IMR-90 (cell line): ENCODE measurements around the gene CLSTN3. TPM values are rescaled to one million over a fixed set of nuclear protein-coding genes. Genes with fewer than 3 reads are reported as not detected.

Experiments
- ATAC-seq: fragments of 200-7000 bp; cut with Tn5 transposase; 2 replicates; pipeline ENCODE4 v1.9.1; 2020; ENCODE audit warnings: low read depth, mild to moderate bottlenecking, moderate library complexity
- BruUV-seq: library from RNA; stranded (reverse); fragments of 400-500 nt; replicated peaks from 2 replicates; lab custom pipeline; 2021; lab: Mats Ljungman, UMichigan
- CTCF ChIA-PET: fragments of 300-600 bp; formaldehyde crosslinking; extraction: SDS; loops from one replicate; lab custom pipeline; 2021; ENCODE audit warnings: antibody characterized with exemption; lab: Yijun Ruan, JAX
- POLR2A ChIA-PET: fragments of 300-600 bp; sonication (Branson Sonifier 250); formaldehyde crosslinking; loops from one replicate; lab custom pipeline; 2022; ENCODE audit warnings: antibody characterized with exemption; ENCODE audit not compliant: unreplicated experiment; lab: Charles Lee
- DNase-seq: peaks from one replicate; pipeline ENCODE4 v3.0.0; 2013
- H2AFZ ChIP-seq: replicated peaks from 2 replicates; pipeline ENCODE3; 2013; ENCODE audit warnings: low read length, mild to moderate bottlenecking; ENCODE audit not compliant: poor library complexity
- H2AK5ac ChIP-seq: 2 replicates; pipeline ENCODE4 v1.6.1; 2013; ENCODE audit warnings: low read depth, low read length, inconsistent platforms
- H2AK9ac ChIP-seq: replicated peaks from 2 replicates; pipeline ENCODE3; 2013; ENCODE audit warnings: mild to moderate bottlenecking, low read depth, low read length, moderate library complexity; ENCODE audit not compliant: poor library complexity
- H2BK120ac ChIP-seq: 2 replicates; pipeline ENCODE4 v1.6.1; 2013; ENCODE audit warnings: low read depth, low read length, inconsistent platforms
- H2BK15ac ChIP-seq: 3 replicates; pipeline ENCODE4 v1.6.1; 2013; ENCODE audit warnings: low read depth, low read length, inconsistent platforms
- H2BK20ac ChIP-seq: 2 replicates; pipeline ENCODE4 v1.6.1; 2013; ENCODE audit warnings: low read depth, mild to moderate bottlenecking, inconsistent platforms, low read length, moderate library complexity
- H2BK5ac ChIP-seq: 2 replicates; pipeline ENCODE4 v1.6.1; 2013; ENCODE audit warnings: mild to moderate bottlenecking, low read depth, low read length, inconsistent platforms; ENCODE audit not compliant: poor library complexity, severe bottlenecking
- H3K14ac ChIP-seq: replicated peaks from 2 replicates; pipeline ENCODE4 v1.6.1; 2013; ENCODE audit warnings: low read depth, low read length, inconsistent platforms
- H3K18ac ChIP-seq: 2 replicates; pipeline ENCODE4 v1.6.1; 2013; ENCODE audit warnings: low read depth, low read length, control low read depth
- H3K23ac ChIP-seq: 2 replicates; pipeline ENCODE4 v1.6.1; 2013; ENCODE audit warnings: low read depth, low read length, inconsistent platforms
- H3K27ac ChIP-seq: 2 replicates; pipeline ENCODE4 v1.5.1; 2013; ENCODE audit warnings: mild to moderate bottlenecking, control low read depth, low read length; ENCODE audit not compliant: insufficient read depth
- H3K27me3 ChIP-seq: 2 replicates; pipeline ENCODE4 v1.6.1; 2013; ENCODE audit warnings: low read length; ENCODE audit not compliant: control insufficient read depth, insufficient read depth
- H3K36me3 ChIP-seq: 2 replicates; pipeline ENCODE4 v1.6.1; 2013; ENCODE audit warnings: low read length, mixed read lengths; ENCODE audit not compliant: control insufficient read depth, insufficient read depth
- H3K4ac ChIP-seq: 2 replicates; pipeline ENCODE4 v1.6.1; 2013; ENCODE audit warnings: low read depth, low read length, inconsistent platforms
- H3K4me1 ChIP-seq: 2 replicates; pipeline ENCODE4 v1.6.1; 2013; ENCODE audit warnings: low read length, mixed read lengths; ENCODE audit not compliant: control insufficient read depth, insufficient read depth
- H3K4me2 ChIP-seq: 2 replicates; pipeline ENCODE4 v1.6.1; 2013; ENCODE audit warnings: low read depth, mild to moderate bottlenecking, control low read depth, low read length, moderate library complexity
- H3K4me3 ChIP-seq: 2 replicates; pipeline ENCODE4 v1.5.1; 2013; ENCODE audit warnings: low read depth, mild to moderate bottlenecking, control low read depth, low read length, moderate library complexity; ENCODE audit not compliant: insufficient read depth
- H3K56ac ChIP-seq: 2 replicates; pipeline ENCODE4 v1.6.1; 2013; ENCODE audit warnings: low read length, inconsistent platforms; ENCODE audit not compliant: insufficient read depth; ENCODE audit errors: extremely low read depth
- H3K79me1 ChIP-seq, 2 experiments: 2 replicates each; pipeline ENCODE4 v1.6.1; 2013; ENCODE audit warnings: low read length in 2 of 2, inconsistent platforms in 1 of 2, low read depth in 1 of 2
- H3K9ac ChIP-seq: 2 replicates; pipeline ENCODE4 v1.6.1; 2013; ENCODE audit warnings: low read depth, low read length, control low read depth
- H3K9me1 ChIP-seq: 2 replicates; pipeline ENCODE4 v1.6.1; 2013; ENCODE audit warnings: low read length, inconsistent platforms; ENCODE audit not compliant: insufficient read depth
- H3K9me3 ChIP-seq: 2 replicates; pipeline ENCODE4 v1.6.1; 2013; ENCODE audit warnings: low read length; ENCODE audit not compliant: control insufficient read depth, insufficient read depth
- H4K20me1 ChIP-seq: 2 replicates; pipeline ENCODE4 v1.6.1; 2013; ENCODE audit warnings: low read length, inconsistent platforms; ENCODE audit not compliant: insufficient read depth
- H4K5ac ChIP-seq: 2 replicates; pipeline ENCODE4 v1.6.1; 2013; ENCODE audit warnings: mild to moderate bottlenecking, low read depth, low read length, control low read depth
- H4K8ac ChIP-seq, 2 experiments: 2 replicates each; pipeline ENCODE4 v1.6.1; 2013; ENCODE audit warnings: low read depth in 2 of 2, low read length in 2 of 2, control low read depth in 1 of 2, inconsistent platforms in 1 of 2
- H4K91ac ChIP-seq: 2 replicates; pipeline ENCODE4 v1.6.1; 2013; ENCODE audit warnings: low read depth, low read length, inconsistent platforms; ENCODE audit not compliant: insufficient read depth
- BHLHE40 ChIP-seq: fragments of 150-350 bp; IDR thresholded peaks from 2 replicates; pipeline ENCODE4 v1.6.1; 2016; ENCODE audit warnings: mild to moderate bottlenecking, low read depth, low read length
- CEBPB ChIP-seq: IDR thresholded peaks from 2 replicates; pipeline ENCODE4 v1.6.1; 2012; ENCODE audit warnings: low read depth, low read length, improper control_type of control experiment
- CHD1 ChIP-seq: IDR thresholded peaks from 2 replicates; pipeline ENCODE4 v1.6.1; 2012; ENCODE audit warnings: low read depth, low read length, improper control_type of control experiment
- FOS ChIP-seq: fragments of 150-350 bp; IDR thresholded peaks from 2 replicates; pipeline ENCODE4 v1.6.1; 2016; ENCODE audit warnings: low read depth, low read length
- MAZ ChIP-seq: IDR thresholded peaks from 2 replicates; pipeline ENCODE4 v1.6.1; 2012; ENCODE audit warnings: low read depth, mild to moderate bottlenecking, low read length, improper control_type of control experiment, moderate library complexity, borderline replicate concordance
- MXI1 ChIP-seq: IDR thresholded peaks from 2 replicates; pipeline ENCODE4 v1.6.1; 2012; ENCODE audit warnings: low read depth, mild to moderate bottlenecking, low read length, moderate library complexity, borderline replicate concordance
- POLR2A ChIP-seq: IDR thresholded peaks from 2 replicates; pipeline ENCODE4 v1.6.1; 2012; ENCODE audit warnings: mild to moderate bottlenecking, low read depth, low read length
- RAD21 ChIP-seq: IDR thresholded peaks from 2 replicates; pipeline ENCODE4 v1.6.1; 2012; ENCODE audit warnings: low read length, improper control_type of control experiment
- RCOR1 ChIP-seq: IDR thresholded peaks from 2 replicates; pipeline ENCODE4 v1.6.1; 2012; ENCODE audit warnings: mild to moderate bottlenecking, low read length, improper control_type of control experiment; ENCODE audit not compliant: insufficient replicate concordance
- RFX5 ChIP-seq: IDR thresholded peaks from 2 replicates; pipeline ENCODE4 v1.8.0; 2012; ENCODE audit warnings: low read depth, mild to moderate bottlenecking, low read length, moderate library complexity
- SMC3 ChIP-seq: fragments of 150-350 bp; IDR thresholded peaks from 2 replicates; pipeline ENCODE4 v1.6.1; 2016; ENCODE audit warnings: low read depth, mild to moderate bottlenecking, antibody characterized with exemption, low read length, moderate library complexity
- dilution Hi-C: fragments of 300-500 bp; cut with HindIII; formaldehyde crosslinking; loops from one replicate; pipeline ENCODE4 v1.14.3; 2018; ENCODE audit warnings: low sequenced_read_pairs; ENCODE audit not compliant: unreplicated experiment
- in situ Hi-C: fragments of 300-500 bp; cut with MboI; formaldehyde crosslinking; loops from 3 replicates; pipeline ENCODE4 v1.14.3; 2019; ENCODE audit warnings: low sequenced_read_pairs, inconsistent platforms, mixed read lengths
- intact Hi-C: fragments of 100-400 bp; cut with micrococcal nuclease; formaldehyde crosslinking; loops from 2 replicates; pipeline ENCODE4 v1.10.0; 2022
- polyA plus RNA-seq, 3 experiments: library from polyadenylated mRNA; depleted of rRNA; stranded (reverse); fragments of >200 nt; gene quantifications; 2 replicates each; pipeline ENCODE4 v1.2.3, GENCODE V29; 2012; ENCODE audit warnings: low replicate concordance in 1 of 3
- total RNA-seq: library from RNA; depleted of rRNA; stranded (reverse); fragments of >200 nt; gene quantifications from 2 replicates; pipeline ENCODE4 v1.2.3, GENCODE V29; 2012
- TF ChIP-seq, protein P1 (sequence below): conservative IDR thresholded peaks from 2 replicates; pipeline ENCODE4 v1.5.1; 2012; ENCODE audit warnings: mild to moderate bottlenecking, low read depth, low read length, improper control_type of control experiment
- TF ChIP-seq, protein P2 (sequence below): fragments of 150-350 bp; IDR thresholded peaks from 2 replicates; pipeline ENCODE4 v1.6.1; 2016; ENCODE audit warnings: low read depth, mild to moderate bottlenecking, low read length, moderate library complexity, borderline replicate concordance

The CLSTN3 gene
- total and polyA plus RNA-seq, 2 of the 4 experiments (the other 2 are of a cell fraction), result 4.1 to 16.4 TPM

GRCh38 chr12:7169951-7170350 is 39.8 kb downstream of the CLSTN3 start:
- H3K56ac ChIP-seq, result no peak overlapping the region
- no peak overlapping the region for H3K9ac ChIP-seq
- H2AFZ ChIP-seq, result no peak overlapping the region
- H3K9me3 ChIP-seq, result peaks cover 25% of the 10 kb centered on the region
- H2BK5ac ChIP-seq, result no peak overlapping the region
- no peak overlapping the region for H2BK120ac ChIP-seq
- no peak overlapping the region for H3K23ac ChIP-seq
- H3K18ac ChIP-seq, result no peak overlapping the region
- intact Hi-C loops, result no loop called here
- no peak overlapping the region for H4K8ac ChIP-seq
- no peak overlapping the region for H3K4me3 ChIP-seq
- no peak overlapping the region for H4K91ac ChIP-seq
- ATAC-seq (no peak), DNase-seq (no peak)
- H3K36me3 ChIP-seq, result no peaks in the 10 kb centered on the region
- no peak overlapping the region for H2AK5ac ChIP-seq
- H3K79me1 ChIP-seq, result no peaks in the 10 kb centered on the region
- H3K14ac ChIP-seq, result no peak overlapping the region
- ChIA-PET POLR2A (no interaction called here), CTCF (no interaction called here)
- no peak overlapping the region for H3K4ac ChIP-seq
- dilution Hi-C loops, result no loop called here
- no peaks in the 10 kb centered on the region for H3K9me1 ChIP-seq
- no peak overlapping the region for H4K5ac ChIP-seq
- no peak overlapping the region for H3K4me2 ChIP-seq
- no peak overlapping the region for H3K27ac ChIP-seq
- no peak overlapping the region for H2BK15ac ChIP-seq
- H2BK20ac ChIP-seq, result no peak overlapping the region
- H4K20me1 ChIP-seq, result no peaks in the 10 kb centered on the region
- TF ChIP-seq CEBPB (no peak), BHLHE40 (no peak), RAD21 (no peak), MXI1 (no peak), SMC3 (no peak), RCOR1 (no peak), CHD1 (no peak), MAZ (no peak), FOS (no peak), RFX5 (no peak), POLR2A (no peak)
- TF ChIP-seq, protein P1, sequence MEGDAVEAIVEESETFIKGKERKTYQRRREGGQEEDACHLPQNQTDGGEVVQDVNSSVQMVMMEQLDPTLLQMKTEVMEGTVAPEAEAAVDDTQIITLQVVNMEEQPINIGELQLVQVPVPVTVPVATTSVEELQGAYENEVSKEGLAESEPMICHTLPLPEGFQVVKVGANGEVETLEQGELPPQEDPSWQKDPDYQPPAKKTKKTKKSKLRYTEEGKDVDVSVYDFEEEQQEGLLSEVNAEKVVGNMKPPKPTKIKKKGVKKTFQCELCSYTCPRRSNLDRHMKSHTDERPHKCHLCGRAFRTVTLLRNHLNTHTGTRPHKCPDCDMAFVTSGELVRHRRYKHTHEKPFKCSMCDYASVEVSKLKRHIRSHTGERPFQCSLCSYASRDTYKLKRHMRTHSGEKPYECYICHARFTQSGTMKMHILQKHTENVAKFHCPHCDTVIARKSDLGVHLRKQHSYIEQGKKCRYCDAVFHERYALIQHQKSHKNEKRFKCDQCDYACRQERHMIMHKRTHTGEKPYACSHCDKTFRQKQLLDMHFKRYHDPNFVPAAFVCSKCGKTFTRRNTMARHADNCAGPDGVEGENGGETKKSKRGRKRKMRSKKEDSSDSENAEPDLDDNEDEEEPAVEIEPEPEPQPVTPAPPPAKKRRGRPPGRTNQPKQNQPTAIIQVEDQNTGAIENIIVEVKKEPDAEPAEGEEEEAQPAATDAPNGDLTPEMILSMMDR, result no peak
- TF ChIP-seq, protein P2, sequence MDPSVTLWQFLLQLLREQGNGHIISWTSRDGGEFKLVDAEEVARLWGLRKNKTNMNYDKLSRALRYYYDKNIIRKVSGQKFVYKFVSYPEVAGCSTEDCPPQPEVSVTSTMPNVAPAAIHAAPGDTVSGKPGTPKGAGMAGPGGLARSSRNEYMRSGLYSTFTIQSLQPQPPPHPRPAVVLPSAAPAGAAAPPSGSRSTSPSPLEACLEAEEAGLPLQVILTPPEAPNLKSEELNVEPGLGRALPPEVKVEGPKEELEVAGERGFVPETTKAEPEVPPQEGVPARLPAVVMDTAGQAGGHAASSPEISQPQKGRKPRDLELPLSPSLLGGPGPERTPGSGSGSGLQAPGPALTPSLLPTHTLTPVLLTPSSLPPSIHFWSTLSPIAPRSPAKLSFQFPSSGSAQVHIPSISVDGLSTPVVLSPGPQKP, result no peak
- no TSS peak for BruUV-seq
- in situ Hi-C loops, result no loop called here
- H3K4me1 ChIP-seq, result no peaks in the 10 kb centered on the region
- H2AK9ac ChIP-seq, result no peak overlapping the region
- no peaks in the 10 kb centered on the region; the same call in 1 of the 2 replicates for H3K27me3 ChIP-seq
